Activated B cell treated with CpG ODN at 0.5 μM for 24 hours (primary cell): ENCODE measurements around the gene HMCN1. TPM values are rescaled to one million over a fixed set of nuclear protein-coding genes. Genes with fewer than 3 reads are reported as not detected.

Experiments
- ATAC-seq: fragments of 200-7000 bp; cut with Tn5 transposase; one replicate; pipeline ENCODE4 v1.10.0; 2021; ENCODE audit warnings: low read depth, mild to moderate bottlenecking, moderate library complexity
- CTCF ChIA-PET: fragments of 350-600 bp; sonication (Branson Sonifier 250); formaldehyde crosslinking; loops from one replicate; lab custom pipeline; 2021; ENCODE audit warnings: antibody characterized with exemption; lab: Charles Lee
- POLR2A ChIA-PET: fragments of 350-600 bp; sonication (Branson Sonifier 250); formaldehyde crosslinking; loops from one replicate; lab custom pipeline; 2021; ENCODE audit warnings: antibody characterized with exemption; lab: Charles Lee
- DNase-seq: peaks from one replicate; pipeline ENCODE4 v3.0.0; 2022
- H3K27ac Mint-ChIP-seq: one replicate; pipeline ENCODE4 v1.8.0; 2020; ENCODE audit warnings: mixed read lengths
- H3K27me3 Mint-ChIP-seq: one replicate; pipeline ENCODE4 v1.8.0; 2021; ENCODE audit warnings: mixed read lengths
- H3K36me3 Mint-ChIP-seq: one replicate; pipeline ENCODE4 v1.8.0; 2021; ENCODE audit warnings: low read depth, mixed read lengths
- H3K4me1 Mint-ChIP-seq: one replicate; pipeline ENCODE4 v1.8.0; 2021; ENCODE audit warnings: mixed read lengths
- H3K4me3 Mint-ChIP-seq: one replicate; pipeline ENCODE4 v1.8.0; 2020; ENCODE audit warnings: mild to moderate bottlenecking, mixed read lengths
- H3K9me3 Mint-ChIP-seq: one replicate; pipeline ENCODE4 v1.8.0; 2020; ENCODE audit warnings: mixed read lengths
- intact Hi-C: fragments of 100-400 bp; cut with micrococcal nuclease; formaldehyde crosslinking; loops from one replicate; pipeline ENCODE4 v1.15.1; 2024
- total RNA-seq: library from RNA; stranded (reverse); gene quantifications from 2 replicates; pipeline ENCODE4 v1.2.3, GENCODE V29; 2022
- TF ChIP-seq, protein P1 (sequence below): fragments of 200-600 bp; IDR thresholded peaks from one replicate; pipeline ENCODE4 v1.8.0; 2022; ENCODE audit warnings: antibody characterized with exemption, mild to moderate bottlenecking

HMCN1 gene
- total RNA-seq, 1 donor from 2014 or later, result 0.27 TPM

DNA sequence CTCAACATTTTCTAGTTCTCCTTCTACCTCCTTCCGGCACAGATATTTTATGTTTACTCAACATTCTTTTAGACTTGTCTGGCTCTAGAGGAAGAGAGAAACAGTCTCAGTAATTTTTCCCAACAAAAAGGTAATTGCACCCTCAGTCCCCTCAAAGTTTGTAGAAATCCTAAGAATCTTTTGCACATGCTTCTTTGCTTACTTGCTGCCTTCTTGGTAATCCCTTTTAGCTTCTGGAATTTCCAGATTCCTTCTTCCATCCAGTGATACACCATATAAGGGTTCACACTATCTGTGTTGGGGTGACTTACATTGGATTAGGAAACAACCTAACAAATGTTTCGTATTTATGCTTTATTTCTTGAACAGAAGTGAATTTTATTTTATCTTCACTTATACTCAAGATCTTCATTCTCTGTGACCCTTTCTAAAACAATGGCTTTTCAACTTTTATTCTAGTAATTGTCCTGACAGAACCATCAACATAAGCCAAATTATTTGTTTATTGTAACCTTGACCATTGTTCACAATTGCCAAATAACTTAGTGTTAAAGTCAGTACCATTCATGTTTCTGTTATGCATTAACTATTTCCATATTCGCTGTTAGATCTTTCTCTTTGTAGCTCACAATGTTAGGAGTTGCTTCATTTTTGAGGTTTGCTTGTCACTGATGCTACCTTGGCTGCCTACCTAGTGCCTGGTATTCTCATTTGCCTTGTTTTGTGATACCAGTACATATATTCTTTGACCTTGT is 238.1 kb downstream of the HMCN1 start:
- CTCF ChIA-PET, result no interaction called here
- intact Hi-C loops, result no loop called here
- Mint-ChIP-seq H3K27me3 (peaks cover 4% of the 10 kb centered on the region), H3K9me3 (no peaks in the 10 kb centered on the region), H3K36me3 (no peaks in the 10 kb centered on the region), H3K27ac (no peak overlapping the region), H3K4me3 (no peak overlapping the region), H3K4me1 (no peaks in the 10 kb centered on the region)
- no peak for ATAC-seq
- POLR2A ChIA-PET, result no interaction called here
- DNase-seq, result no peak
- TF ChIP-seq, protein P1, sequence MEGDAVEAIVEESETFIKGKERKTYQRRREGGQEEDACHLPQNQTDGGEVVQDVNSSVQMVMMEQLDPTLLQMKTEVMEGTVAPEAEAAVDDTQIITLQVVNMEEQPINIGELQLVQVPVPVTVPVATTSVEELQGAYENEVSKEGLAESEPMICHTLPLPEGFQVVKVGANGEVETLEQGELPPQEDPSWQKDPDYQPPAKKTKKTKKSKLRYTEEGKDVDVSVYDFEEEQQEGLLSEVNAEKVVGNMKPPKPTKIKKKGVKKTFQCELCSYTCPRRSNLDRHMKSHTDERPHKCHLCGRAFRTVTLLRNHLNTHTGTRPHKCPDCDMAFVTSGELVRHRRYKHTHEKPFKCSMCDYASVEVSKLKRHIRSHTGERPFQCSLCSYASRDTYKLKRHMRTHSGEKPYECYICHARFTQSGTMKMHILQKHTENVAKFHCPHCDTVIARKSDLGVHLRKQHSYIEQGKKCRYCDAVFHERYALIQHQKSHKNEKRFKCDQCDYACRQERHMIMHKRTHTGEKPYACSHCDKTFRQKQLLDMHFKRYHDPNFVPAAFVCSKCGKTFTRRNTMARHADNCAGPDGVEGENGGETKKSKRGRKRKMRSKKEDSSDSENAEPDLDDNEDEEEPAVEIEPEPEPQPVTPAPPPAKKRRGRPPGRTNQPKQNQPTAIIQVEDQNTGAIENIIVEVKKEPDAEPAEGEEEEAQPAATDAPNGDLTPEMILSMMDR, result no peak

DNA sequence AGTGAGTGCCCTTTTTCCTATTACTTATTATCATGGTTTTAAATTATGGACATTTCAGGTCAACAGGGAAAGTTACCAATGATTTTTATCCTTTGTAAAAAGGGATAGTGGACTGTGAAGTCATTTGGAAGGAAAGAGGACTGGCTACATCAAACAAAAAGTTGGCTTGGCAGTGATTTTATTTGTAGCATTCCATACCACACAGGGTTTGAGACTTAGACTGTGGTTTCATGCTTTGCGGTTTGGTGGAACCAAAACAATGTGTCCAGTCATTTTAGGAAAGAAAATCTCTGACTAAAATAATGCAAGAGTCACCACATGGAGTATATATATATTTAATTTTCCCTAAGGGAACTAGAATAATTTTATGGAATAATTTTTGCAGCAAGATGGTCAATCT is 239.5 kb downstream of the HMCN1 start:
- ChIA-PET CTCF (no interaction called here), POLR2A (no interaction called here)
- DNase-seq, result no peak
- intact Hi-C loops, result no loop called here
- no peak for ATAC-seq
- H3K27me3 Mint-ChIP-seq, result peaks cover 4% of the 10 kb centered on the region
- H3K27ac Mint-ChIP-seq, result no peak overlapping the region
- no peaks in the 10 kb centered on the region for H3K9me3 Mint-ChIP-seq
- H3K36me3 Mint-ChIP-seq, result no peaks in the 10 kb centered on the region
- no peak overlapping the region for H3K4me3 Mint-ChIP-seq
- TF ChIP-seq, protein P1, result no peak
- no peaks in the 10 kb centered on the region for H3K4me1 Mint-ChIP-seq

DNA sequence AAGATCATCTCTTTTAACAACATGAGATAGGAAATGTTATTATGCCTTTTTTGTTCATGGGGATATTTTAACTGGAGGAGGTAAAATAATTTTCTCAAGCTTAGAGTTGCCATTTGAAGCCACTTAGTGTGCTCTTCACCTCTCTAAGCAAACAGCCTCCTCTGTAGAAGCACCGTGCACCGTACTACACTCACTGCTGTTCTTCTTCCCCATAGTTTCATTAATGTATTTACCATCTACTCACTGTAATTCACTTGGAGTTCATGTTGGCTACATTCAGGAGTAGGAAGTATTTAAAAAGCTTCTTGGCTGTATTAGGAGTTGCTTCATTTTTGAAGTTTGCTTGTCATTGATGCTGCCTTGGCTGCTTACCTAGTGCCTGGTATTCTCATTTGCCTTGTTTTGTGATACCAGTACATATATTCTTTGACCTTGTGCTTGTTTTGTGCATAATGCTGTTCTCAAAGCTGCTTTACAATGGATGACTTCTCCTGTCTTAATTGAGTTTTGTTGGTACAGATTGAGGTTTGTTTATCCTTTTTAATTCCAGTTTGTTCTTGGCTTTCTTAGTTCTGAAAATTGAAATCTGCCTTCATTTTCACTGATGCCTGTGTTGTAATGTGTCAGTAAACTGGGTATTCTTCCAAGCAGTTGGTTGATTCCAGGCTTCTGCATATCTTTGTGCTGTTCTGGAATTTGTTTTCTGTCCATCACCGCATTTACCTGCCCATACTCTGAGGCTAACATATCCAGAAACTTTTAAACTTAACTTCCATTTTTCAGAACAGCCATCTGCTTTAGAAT is 240.4 kb downstream of the HMCN1 start:
- no peaks in the 10 kb centered on the region for H3K36me3 Mint-ChIP-seq
- H3K4me3 Mint-ChIP-seq, result no peak overlapping the region
- no peaks in the 10 kb centered on the region for H3K4me1 Mint-ChIP-seq
- no peaks in the 10 kb centered on the region for H3K9me3 Mint-ChIP-seq
- ATAC-seq (no peak), DNase-seq (no peak)
- POLR2A ChIA-PET, result no interaction called here
- H3K27me3 Mint-ChIP-seq, result peaks cover 4% of the 10 kb centered on the region
- TF ChIP-seq, protein P1, result no peak
- CTCF ChIA-PET, result no interaction called here
- intact Hi-C loops, result no loop called here
- H3K27ac Mint-ChIP-seq, result no peak overlapping the region

DNA sequence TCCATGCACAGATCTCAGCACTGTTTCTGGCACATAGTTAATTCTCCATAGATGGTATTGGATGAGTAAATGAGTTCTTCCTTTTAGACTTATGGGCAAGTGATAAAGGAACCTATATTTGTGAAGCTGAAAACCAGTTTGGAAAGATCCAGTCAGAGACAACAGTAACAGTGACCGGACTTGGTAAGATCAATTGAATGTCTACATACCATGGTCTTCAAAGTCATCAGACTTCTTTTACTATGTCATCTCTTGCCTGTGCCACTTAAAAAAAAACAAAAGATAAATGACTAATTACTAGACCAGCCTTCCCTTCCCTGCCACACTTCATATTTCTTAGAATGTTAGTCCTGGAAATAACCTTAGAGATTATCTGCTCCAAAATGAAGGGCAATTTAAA is 246.7 kb downstream of the HMCN1 start:
- Mint-ChIP-seq H3K4me3 (no peak overlapping the region), H3K4me1 (no peaks in the 10 kb centered on the region), H3K36me3 (no peaks in the 10 kb centered on the region), H3K9me3 (no peaks in the 10 kb centered on the region), H3K27ac (no peak overlapping the region), H3K27me3 (no peaks in the 10 kb centered on the region)
- ATAC-seq (no peak), DNase-seq (no peak)
- ChIA-PET CTCF (no interaction called here), POLR2A (no interaction called here)
- TF ChIP-seq, protein P1, result no peak
- intact Hi-C loops, result no loop called here

DNA sequence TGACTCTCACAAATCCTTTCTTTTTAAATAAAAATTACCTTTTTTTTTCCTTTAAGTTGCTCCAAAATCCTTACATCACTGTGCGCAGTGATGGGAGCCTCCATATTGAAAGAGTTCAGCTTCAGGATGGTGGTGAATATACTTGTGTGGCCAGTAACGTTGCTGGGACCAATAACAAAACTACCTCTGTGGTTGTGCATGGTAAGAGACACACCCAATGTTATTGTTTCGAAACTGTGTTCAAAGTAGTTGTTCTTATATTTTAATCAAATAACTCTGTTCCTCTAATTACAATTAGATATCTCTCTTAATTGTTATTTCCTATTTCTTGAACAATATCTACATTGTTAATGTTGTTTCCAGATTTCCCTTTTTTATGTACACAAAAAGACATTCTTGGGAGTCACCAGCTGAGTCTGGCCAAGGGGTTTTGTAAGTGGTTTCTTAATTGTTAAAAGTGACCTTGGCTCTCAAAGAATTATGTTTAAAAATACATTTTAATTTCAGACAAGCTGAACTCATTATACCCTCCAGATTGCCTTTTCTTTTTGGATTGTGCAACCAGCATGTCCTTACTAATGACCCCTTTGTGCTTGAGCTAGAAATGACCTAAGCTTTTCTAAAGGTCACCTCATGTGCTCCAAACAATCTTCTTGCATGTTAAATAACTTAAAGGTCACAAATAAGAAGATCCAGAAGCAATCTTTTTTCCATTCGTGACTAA is 250.1 kb downstream of the HMCN1 start:
- intact Hi-C loops, result no loop called here
- ChIA-PET CTCF (no interaction called here), POLR2A (no interaction called here)
- Mint-ChIP-seq H3K9me3 (no peaks in the 10 kb centered on the region), H3K36me3 (no peaks in the 10 kb centered on the region), H3K4me3 (no peak overlapping the region), H3K27me3 (no peaks in the 10 kb centered on the region), H3K27ac (no peak overlapping the region), H3K4me1 (peaks cover 15% of the 10 kb centered on the region)
- DNase-seq (no peak), ATAC-seq (no peak)
- TF ChIP-seq, protein P1, result no peak
